Lower lobe of right lung (tissue), 2 donors: ENCODE results near the gene MYH15. TPM values are rescaled to one million over a fixed set of nuclear protein-coding genes. Genes with fewer than 3 reads are reported as not detected.
A peak's percentile ranks its signal among the peaks of the same experiment; 100 is the strongest.

Experiments
- ATAC-seq, 2 donors: fragments of 200-7000 bp; cut with Tn5 transposase; one replicate each; pipeline ENCODE4 v1.9.1; 2020 to 2022; ENCODE audit warnings: mild to moderate bottlenecking in 2 of 2, moderate library complexity in 2 of 2
- DNase-seq: peaks from one replicate; pipeline ENCODE4 v3.0.0-alpha.2; 2020
- H3K27ac ChIP-seq: fragments of 200-600 bp; one replicate; pipeline ENCODE4 v1.8.0; 2022
- H3K27me3 ChIP-seq: fragments of 200-600 bp; one replicate; pipeline ENCODE4 v1.8.0; 2022; ENCODE audit warnings: low read depth
- H3K36me3 ChIP-seq: fragments of 200-600 bp; one replicate; pipeline ENCODE4 v1.8.0; 2022; ENCODE audit warnings: mild to moderate bottlenecking
- H3K4me1 ChIP-seq: fragments of 200-600 bp; one replicate; pipeline ENCODE4 v1.8.0; 2022
- H3K4me3 ChIP-seq: fragments of 200-600 bp; one replicate; pipeline ENCODE4 v1.8.0; 2022; ENCODE audit warnings: mild to moderate bottlenecking
- H3K9me3 ChIP-seq: fragments of 200-600 bp; one replicate; pipeline ENCODE4 v1.8.0; 2022
- intact Hi-C: fragments of 100-400 bp; cut with DNase I; formaldehyde crosslinking; loops from one replicate; pipeline ENCODE4 v1.11.0; 2022
- total RNA-seq: library from RNA; stranded (reverse); fragmentation: NEBNext Ultra II Directional; extraction: Animal tissue kit (Norgen Biotek cat#: 25700); gene quantifications from one replicate; pipeline ENCODE4 v1.2.1, GENCODE V29; 2021
- TF ChIP-seq, protein P1 (sequence below): fragments of 200-600 bp; IDR thresholded peaks from one replicate; pipeline ENCODE4 v1.8.0; 2022; ENCODE audit warnings: antibody characterized with exemption, mild to moderate bottlenecking
- donor health status: DM: no; HTN: yes; CAD: no; lungs with severe emphysema.

MYH15 gene
- total RNA-seq, 1 donor from 2014 or later, result 1.0 TPM

DNA sequence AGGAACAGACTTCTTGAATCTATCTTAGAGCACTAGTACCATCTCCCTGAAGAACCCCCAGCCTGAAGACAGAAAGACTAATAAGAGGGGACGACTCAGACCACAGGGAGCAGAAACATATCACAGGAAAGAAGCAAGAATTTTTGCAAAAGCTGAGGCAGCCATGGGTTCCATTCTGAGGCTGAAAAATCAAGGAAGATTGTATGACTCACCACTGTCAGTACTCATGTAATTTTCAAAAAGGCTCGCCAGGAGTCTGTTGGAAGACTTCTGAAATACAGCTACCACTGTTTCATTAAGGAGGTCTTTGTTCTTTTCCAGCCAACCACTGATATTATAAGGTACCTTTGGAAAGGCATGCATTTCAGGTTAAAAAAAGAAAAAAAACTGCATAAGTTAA lies 47.5 kb downstream of the MYH15 start:
- DNase-seq, result no peak
- Histone ChIP-seq H3K4me1 (no peaks in the 10 kb centered on the region), H3K9me3 (no peaks in the 10 kb centered on the region), H3K4me3 (no peak overlapping the region), H3K27ac (no peak overlapping the region), H3K36me3 (no peaks in the 10 kb centered on the region), H3K27me3 (no peaks in the 10 kb centered on the region)
- TF ChIP-seq, protein P1, sequence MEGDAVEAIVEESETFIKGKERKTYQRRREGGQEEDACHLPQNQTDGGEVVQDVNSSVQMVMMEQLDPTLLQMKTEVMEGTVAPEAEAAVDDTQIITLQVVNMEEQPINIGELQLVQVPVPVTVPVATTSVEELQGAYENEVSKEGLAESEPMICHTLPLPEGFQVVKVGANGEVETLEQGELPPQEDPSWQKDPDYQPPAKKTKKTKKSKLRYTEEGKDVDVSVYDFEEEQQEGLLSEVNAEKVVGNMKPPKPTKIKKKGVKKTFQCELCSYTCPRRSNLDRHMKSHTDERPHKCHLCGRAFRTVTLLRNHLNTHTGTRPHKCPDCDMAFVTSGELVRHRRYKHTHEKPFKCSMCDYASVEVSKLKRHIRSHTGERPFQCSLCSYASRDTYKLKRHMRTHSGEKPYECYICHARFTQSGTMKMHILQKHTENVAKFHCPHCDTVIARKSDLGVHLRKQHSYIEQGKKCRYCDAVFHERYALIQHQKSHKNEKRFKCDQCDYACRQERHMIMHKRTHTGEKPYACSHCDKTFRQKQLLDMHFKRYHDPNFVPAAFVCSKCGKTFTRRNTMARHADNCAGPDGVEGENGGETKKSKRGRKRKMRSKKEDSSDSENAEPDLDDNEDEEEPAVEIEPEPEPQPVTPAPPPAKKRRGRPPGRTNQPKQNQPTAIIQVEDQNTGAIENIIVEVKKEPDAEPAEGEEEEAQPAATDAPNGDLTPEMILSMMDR, result no peak
- intact Hi-C loops, result no loop called here
- ATAC-seq, result no peak

- intact Hi-C loops, result no loop called here
- no peak overlapping the region for H3K4me3 ChIP-seq
Measured at GRCh38 chr3:108461661-108462111, 48.7 kb downstream of the MYH15 start.

DNA sequence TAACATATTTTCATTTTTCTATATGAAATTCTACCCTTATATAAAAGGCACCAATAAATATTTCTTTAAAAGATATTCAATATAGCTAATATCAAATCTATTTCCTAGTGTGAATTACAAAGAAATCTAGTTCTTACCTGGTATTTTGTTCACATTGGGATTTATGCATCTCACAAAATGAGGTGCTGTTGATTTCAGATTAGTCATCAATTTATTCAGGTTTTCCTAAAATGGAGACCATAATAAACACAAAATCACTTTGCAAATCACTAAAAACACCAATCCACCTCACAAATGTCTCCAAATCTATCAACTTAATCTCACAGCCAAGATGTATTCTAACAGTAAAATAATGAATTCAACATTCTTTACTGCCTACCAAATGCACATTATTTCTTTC lies 51.2 kb downstream of the MYH15 start:
- DNase-seq, result no peak
- intact Hi-C loops, result no loop called here
- TF ChIP-seq, protein P1, result no peak
- ATAC-seq, result no peak
- H3K9me3 ChIP-seq, result no peaks in the 10 kb centered on the region
- H3K4me1 ChIP-seq, result no peaks in the 10 kb centered on the region
- H3K27ac ChIP-seq, result no peak overlapping the region
- no peaks in the 10 kb centered on the region for H3K27me3 ChIP-seq
- H3K4me3 ChIP-seq, result no peak overlapping the region
- H3K36me3 ChIP-seq, result no peaks in the 10 kb centered on the region

More at GRCh38 chr3:108461661-108462111, 48.7 kb downstream of the MYH15 start:
- Histone ChIP-seq H3K9me3 (no peaks in the 10 kb centered on the region), H3K27ac (no peak overlapping the region), H3K4me1 (no peaks in the 10 kb centered on the region), H3K36me3 (no peaks in the 10 kb centered on the region), H3K27me3 (no peaks in the 10 kb centered on the region)
- TF ChIP-seq, protein P1, result no peak
- DNase-seq, result no peak
- ATAC-seq, result peak; percentile 23 to 35

DNA sequence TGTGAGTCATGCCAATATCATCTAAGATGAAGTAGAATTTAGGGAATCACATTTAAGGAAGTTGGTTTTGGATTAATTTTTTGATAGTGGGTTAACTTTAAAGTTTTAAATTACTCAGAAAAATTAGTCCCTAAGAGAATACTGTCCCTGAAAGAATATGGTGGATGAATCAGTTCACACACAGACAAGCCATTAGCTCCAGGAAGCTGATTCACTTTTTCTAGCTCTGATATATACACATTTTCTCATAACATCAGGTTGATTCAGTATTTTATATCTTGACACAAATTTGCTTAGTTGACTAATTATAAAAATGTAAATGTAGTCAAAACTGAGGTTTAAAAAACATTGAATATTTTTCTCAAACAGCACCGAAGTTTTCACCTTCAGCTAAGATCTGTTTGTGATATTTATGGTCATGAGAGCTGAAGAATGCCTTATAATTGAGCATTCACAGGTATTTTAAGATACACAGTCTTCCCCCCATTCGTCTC lies 55.1 kb downstream of the MYH15 start:
- no peak for DNase-seq
- Histone ChIP-seq H3K27me3 (no peaks in the 10 kb centered on the region), H3K27ac (no peak overlapping the region), H3K4me1 (no peaks in the 10 kb centered on the region), H3K4me3 (no peak overlapping the region), H3K36me3 (no peaks in the 10 kb centered on the region), H3K9me3 (no peaks in the 10 kb centered on the region)
- intact Hi-C loops, result no loop called here
- TF ChIP-seq, protein P1, result no peak
- ATAC-seq, result no peak

DNA sequence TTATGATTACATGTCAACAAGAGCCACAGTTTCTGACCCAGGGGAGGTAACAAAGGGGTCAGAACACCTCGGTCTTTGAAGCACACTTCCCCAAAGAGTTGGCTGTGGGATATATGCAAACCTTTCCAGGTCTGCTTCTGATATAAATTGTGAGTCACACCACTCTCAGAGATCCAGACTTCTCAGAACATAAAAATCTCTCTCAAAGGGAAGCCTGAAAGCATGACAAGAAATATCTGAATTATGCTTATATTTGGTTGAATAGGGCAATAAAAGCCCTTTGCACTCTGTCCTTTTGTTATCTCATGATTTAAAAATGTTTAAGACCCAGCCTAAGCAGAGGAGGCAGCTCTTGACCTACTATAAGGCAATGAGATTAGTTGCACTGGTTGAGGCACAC lies 56.8 kb downstream of the MYH15 start:
- Histone ChIP-seq H3K9me3 (no peaks in the 10 kb centered on the region), H3K36me3 (no peaks in the 10 kb centered on the region), H3K4me3 (no peak overlapping the region), H3K27me3 (no peaks in the 10 kb centered on the region), H3K4me1 (no peaks in the 10 kb centered on the region), H3K27ac (no peak overlapping the region)
- TF ChIP-seq, protein P1, result no peak
- DNase-seq, result no peak
- no peak for ATAC-seq
- intact Hi-C loops, result no loop called here
